Ovary (tissue), 9 donors: ENCODE data around the gene NR2F2. TPM values are rescaled to one million over a fixed set of nuclear protein-coding genes. Genes with fewer than 3 reads are reported as not detected.

Source experiments
- DNase-seq, 5 donors: peaks; one replicate each; pipeline ENCODE4 v3.0.0-alpha.2; 2019 to 2020
- H3K27ac ChIP-seq, 2 donors: fragments of 200-600 bp; one replicate each; pipeline versions ENCODE4 v1.5.1 to v1.8.0; 2019 to 2022
- H3K27me3 ChIP-seq: fragments of 200-600 bp; one replicate; pipeline ENCODE4 v1.8.0; 2022
- H3K36me3 ChIP-seq: fragments of 200-600 bp; sonication (generic); one replicate; pipeline ENCODE4 v1.5.1; 2019
- H3K4me1 ChIP-seq: one replicate; pipeline ENCODE4 v1.8.1; 2013; ENCODE audit warnings: mild to moderate bottlenecking, moderate library complexity; ENCODE audit not compliant: insufficient read depth
- H3K4me3 ChIP-seq: fragments of 200-600 bp; sonication (generic); one replicate; pipeline ENCODE4 v1.5.1; 2017
- H3K9me3 ChIP-seq, 2 donors: fragments of 200-600 bp in 1 of 2; sonication (generic) in 1 of 2; one replicate each; pipeline versions ENCODE4 v1.5.1 to v1.8.1; 2013 to 2019; ENCODE audit warnings: mild to moderate bottlenecking in 1 of 2, moderate library complexity in 1 of 2
- CTCF ChIP-seq, 3 donors: fragments of 450-650 bp in 2 of 3; fragments of 200-600 bp in 1 of 3; IDR thresholded peaks; one replicate each; pipeline versions ENCODE4 v1.5.1 to v1.8.0; 2016 to 2022; ENCODE audit warnings: antibody characterized with exemption in 3 of 3, mild to moderate bottlenecking in 1 of 3
- EP300 ChIP-seq: sonication (generic); formaldehyde crosslinking; IDR thresholded peaks from one replicate; pipeline ENCODE4 v1.6.1; 2017; ENCODE audit warnings: antibody characterized with exemption
- POLR2A ChIP-seq: fragments of 450-650 bp; IDR thresholded peaks from one replicate; pipeline ENCODE4 v1.6.1; 2017; ENCODE audit warnings: antibody characterized with exemption, mild to moderate bottlenecking, moderate library complexity
- WGBS, 3 donors: extraction: QIAGEN DNeasy Blood & Tissue Kit in 1 of 3; methylation state at CpG; one replicate each; pipeline versions ENCODE4 v1.1.5 to v1.1.7; 2013 to 2017; 5-methylcytosine and 5-hydroxymethylcytosine counted together
- intact Hi-C, 4 donors: fragments of 100-400 bp; cut with DNase I; formaldehyde crosslinking; loops; one replicate each; pipeline versions ENCODE4 v1.11.0 to v1.15.1; 2022 to 2023
- polyA plus RNA-seq, 2 donors: library from polyadenylated mRNA; stranded (reverse); fragments of 200-250 nt in 1 of 2; fragments of 350-450 nt in 1 of 2; fragmentation: Illumina TruSeq in 1 of 2; extraction: RNeasy Lipid Tissue Mini Kit (QIAGEN cat#74804) in 1 of 2; gene quantifications; one replicate each; pipeline ENCODE4 v1.2.3, GENCODE V29; 2013 to 2014
- total RNA-seq, 7 donors: library from RNA; depleted of rRNA in 2 of 7; stranded (reverse); fragments of >200 nt in 2 of 7; fragmentation: NEBNext Ultra II Directional in 3 of 7; extraction: Animal tissue kit (Norgen Biotek cat#: 25700) in 3 of 7; gene quantifications; one replicate each; pipeline versions ENCODE4 v1.1.0 to v1.2.4, GENCODE V29; 2016 to 2023
- donor health status: DM: no; HTN: no; CAD: no; lungs with moderate emphysema.
- donor health status: DM: no; HTN: no; CAD: no.
- donor health status: Bipolar disorder and iron deficiency.
- donor health status: DM: yes; HTN: yes; CAD: no.
- donor health status: DM: no; HTN: no; CAD: no.
- donor health status: DM: yes; HTN: yes; CAD: no.

NR2F2 gene
- total and polyA plus RNA-seq, 9 donors: 68.6 to 424 (median 343) TPM

- WGBS, 3 donors: 1 to 3% (median 1%) methylated on average over 51 to 67 of the region's 67 CpGs
- Histone ChIP-seq H3K9me3 (no peaks in the 10 kb centered on the region), H3K4me1 (peaks cover 25% of the 10 kb centered on the region), H3K27ac (peak overlapping the region; percentile 91 to 99), H3K4me3 (peak overlapping the region; percentile 68), H3K27me3 (no peaks in the 10 kb centered on the region), H3K36me3 (no peaks in the 10 kb centered on the region)
- intact Hi-C loops: no loop called here
- TF ChIP-seq POLR2A: peak; percentile 27
- TF ChIP-seq CTCF (IDR thresholded peaks at IDR 0.05): peak; percentile 44 to 84 (median 79)
- no peak for TF ChIP-seq EP300
- DNase-seq: peak; percentile 79 to 89 (median 84)
These were observed 23.6 kb downstream of the NR2F2 start for GRCh38 chr15:96353930-96354730.

GRCh38 chr15:96354731-96355567 lies 24.4 kb downstream of the NR2F2 start:
- TF ChIP-seq EP300: no peak
- TF ChIP-seq CTCF (IDR thresholded peaks at IDR 0.05): peak; percentile 22 to 73 (median 64)
- TF ChIP-seq POLR2A: peak; percentile 24
- peak in 1 of 5 donors; percentile 63 for DNase-seq
- WGBS, 3 donors: 3 to 6% (median 3%) methylated on average over 15 of the region's 15 CpGs
- Histone ChIP-seq H3K4me3 (peak overlapping the region; percentile 68), H3K9me3 (no peaks in the 10 kb centered on the region), H3K27me3 (no peaks in the 10 kb centered on the region), H3K27ac (peak overlapping the region; percentile 91 to 99), H3K36me3 (no peaks in the 10 kb centered on the region), H3K4me1 (peaks cover 25% of the 10 kb centered on the region)
- intact Hi-C loops: no loop called here

GRCh38 chr15:96355568-96356187 lies 25.2 kb downstream of the NR2F2 start:
- DNase-seq: peak in 1 of 5 donors; percentile 42
- peak overlapping the region; percentile 11 for H3K4me3 ChIP-seq
- WGBS, 3 donors: 23 to 30% (median 29%) methylated on average over 7 of the region's 7 CpGs
- no peaks in the 10 kb centered on the region for H3K36me3 ChIP-seq
- TF ChIP-seq CTCF (IDR thresholded peaks at IDR 0.05) (no peak), EP300 (no peak), POLR2A (no peak)
- H3K27ac ChIP-seq: peak overlapping the region; percentile 67 to 99
- H3K27me3 ChIP-seq: no peaks in the 10 kb centered on the region
- H3K9me3 ChIP-seq: no peaks in the 10 kb centered on the region
- intact Hi-C loops: no loop called here
- peaks cover 28% of the 10 kb centered on the region for H3K4me1 ChIP-seq
